ENCODE data around the gene TSC22D4.

DNA sequence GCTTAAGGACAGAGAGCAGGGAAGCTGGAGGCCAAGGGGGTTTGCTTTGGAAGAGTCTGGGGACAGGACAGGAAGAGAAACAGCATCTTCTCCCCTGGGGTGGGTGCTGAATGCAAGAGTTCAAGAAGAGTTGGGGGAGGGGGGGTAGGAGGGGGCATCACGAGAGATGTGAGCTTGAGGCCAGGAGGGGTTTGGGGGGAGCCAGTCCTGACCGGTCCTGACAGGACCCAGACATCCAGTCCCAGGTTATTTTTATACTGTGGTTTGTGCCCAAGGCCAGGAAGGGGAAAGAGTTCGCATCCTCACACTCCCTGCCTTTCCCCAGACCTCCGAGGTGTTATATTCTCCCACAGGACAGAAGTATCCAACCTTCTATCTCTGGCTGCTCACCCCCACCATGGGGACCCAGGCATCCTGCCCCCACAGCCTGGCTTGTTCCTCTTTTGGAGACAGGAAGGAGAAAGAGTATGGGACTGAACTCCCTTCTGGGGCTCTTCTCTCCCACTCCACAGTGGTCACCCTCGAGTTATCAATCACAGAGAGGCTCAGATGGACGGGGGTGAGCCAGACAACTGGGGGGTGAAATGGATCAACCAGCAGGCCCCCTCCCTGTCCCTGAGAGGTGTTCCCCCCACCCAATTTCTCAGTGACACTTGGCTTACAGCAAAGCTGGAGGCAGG, 2.8 kb downstream of the TSC22D4 start:
- TF ChIP-seq EZH2 (IDR thresholded peaks at IDR 0.05; ENCODE audit: insufficient read depth, poor library complexity, severe bottlenecking) (no peak), EZH2phosphoT487 (IDR thresholded peaks at IDR 0.05; ENCODE audit: insufficient read depth, low read depth) (no peak)

All from GM23248 (cell line).